Stomach (tissue), 9 donors: ENCODE results near the gene ETFA. TPM values are rescaled to one million over a fixed set of nuclear protein-coding genes. Genes with fewer than 3 reads are reported as not detected.

ENCODE experiments used
- DNase-seq, 2 donors: peaks; one replicate each; pipeline versions ENCODE4 v3.0.0 to v3.0.0-alpha.2; 2013 to 2019
- H3K27ac ChIP-seq, 5 donors: fragments of 200-600 bp in 4 of 5; sonication (generic) in 4 of 5; one replicate each; pipeline ENCODE4 v1.5.1; 2013 to 2019; ENCODE audit warnings: mild to moderate bottlenecking in 1 of 5, moderate library complexity in 1 of 5
- H3K27me3 ChIP-seq, 3 donors: fragments of 200-600 bp; sonication (generic); one replicate each; pipeline ENCODE4 v1.5.1; 2017 to 2019; ENCODE audit warnings: mixed run types in 1 of 3
- H3K36me3 ChIP-seq, 4 donors: fragments of 200-600 bp; sonication (generic); 1 replicate in 3 of 4; 2 replicates in 1 of 4; pipeline ENCODE4 v1.5.1; 2016 to 2019
- H3K4me1 ChIP-seq, 4 donors: fragments of 200-600 bp; sonication (generic); one replicate each; pipeline ENCODE4 v1.5.1; 2016 to 2019
- H3K4me3 ChIP-seq, 4 donors: fragments of 200-600 bp; sonication (generic) in 3 of 4; one replicate each; pipeline ENCODE4 v1.5.1; 2016 to 2019; ENCODE audit warnings: mild to moderate bottlenecking in 1 of 4
- H3K9me3 ChIP-seq, 4 donors: fragments of 200-600 bp; sonication (generic); one replicate each; pipeline ENCODE4 v1.5.1; 2016 to 2019
- CTCF ChIP-seq, 7 experiments: fragments of 450-650 bp in 4 of 7; fragments of 200-600 bp in 3 of 7; sonication (generic) in 3 of 7; IDR thresholded peaks; one replicate each; pipeline ENCODE4 v1.5.1; 2016 to 2019; ENCODE audit warnings: antibody characterized with exemption in 7 of 7, control low read depth in 2 of 7, mild to moderate bottlenecking in 1 of 7
- EP300 ChIP-seq: sonication (generic); formaldehyde crosslinking; IDR thresholded peaks from one replicate; pipeline ENCODE4 v1.6.1; 2017; ENCODE audit warnings: antibody characterized with exemption
- POLR2A ChIP-seq, 4 donors: fragments of 450-650 bp; IDR thresholded peaks; one replicate each; pipeline ENCODE4 v1.6.1; 2016; ENCODE audit warnings: antibody characterized with exemption in 4 of 4, control low read depth in 2 of 4, mild to moderate bottlenecking in 1 of 4, moderate library complexity in 1 of 4
- POLR2AphosphoS5 ChIP-seq, 3 donors: sonication (generic); formaldehyde crosslinking; IDR thresholded peaks; one replicate each; pipeline ENCODE4 v1.6.1; 2016; ENCODE audit warnings: antibody characterized with exemption in 3 of 3
- WGBS, 5 donors: extraction: QIAGEN DNeasy Blood & Tissue Kit in 3 of 5; methylation state at CpG; one replicate each; pipeline versions ENCODE4 v1.1.5 to v1.1.7; 2013 to 2018; 5-methylcytosine and 5-hydroxymethylcytosine counted together
- intact Hi-C: fragments of 100-400 bp; cut with DNase I; formaldehyde crosslinking; loops from one replicate; pipeline ENCODE4 v1.15.1; 2023; ENCODE audit warnings: low total_unique reads
- polyA plus RNA-seq, 3 donors: library from polyadenylated mRNA; stranded (reverse); fragments of 200-250 nt; gene quantifications; one replicate each; pipeline ENCODE4 v1.2.3, GENCODE V29; 2013
- total RNA-seq, 5 donors: library from RNA; depleted of rRNA; stranded (reverse); fragments of >200 nt; gene quantifications; one replicate each; pipeline versions ENCODE4 v1.1.0 to v1.2.3, GENCODE V29; 2014 to 2016
- donor health status: healthy with polysubstance abuse.
- donor health status: Bipolar disorder and iron deficiency.
- donor health status: healthy.

ETFA gene
- total and polyA plus RNA-seq, 8 donors, result 68.2 to 304 (median 109) TPM

- Histone ChIP-seq H3K9me3 (no peaks in the 10 kb centered on the region), H3K36me3 (no peaks in the 10 kb centered on the region), H3K4me3 (no peak overlapping the region), H3K27ac (no peak overlapping the region), H3K4me1 (peaks cover 0 to 3% (median 0%) of the 10 kb centered on the region in 4 donors), H3K27me3 (peaks cover 0 to 53% (median 18%) of the 10 kb centered on the region in 3 donors)
- intact Hi-C loops, result no loop called here
- TF ChIP-seq EP300, result no peak
- TF ChIP-seq CTCF (IDR thresholded peaks at IDR 0.05), result no peak
- no peak for TF ChIP-seq POLR2AphosphoS5 (IDR thresholded peaks at IDR 0.05)
- no peak for TF ChIP-seq POLR2A (IDR thresholded peaks at IDR 0.05)
- no peak for DNase-seq
- WGBS, 5 donors, result 52 to 66% (median 59%) methylated on average over 12 to 15 of the region's 15 CpGs
Measured at GRCh38 chr15:76177491-76178040, 133.7 kb downstream of the ETFA start.

GRCh38 chr15:76176487-76177085, 134.7 kb downstream of the ETFA start:
- TF ChIP-seq EP300 (no peak), CTCF (IDR thresholded peaks at IDR 0.05) (no peak), POLR2AphosphoS5 (IDR thresholded peaks at IDR 0.05) (no peak), POLR2A (IDR thresholded peaks at IDR 0.05) (no peak)
- Histone ChIP-seq H3K27ac (no peak overlapping the region), H3K27me3 (peaks cover 0 to 53% (median 18%) of the 10 kb centered on the region in 3 donors), H3K36me3 (no peaks in the 10 kb centered on the region), H3K4me1 (peaks cover 0 to 3% (median 0%) of the 10 kb centered on the region in 4 donors), H3K4me3 (no peak overlapping the region), H3K9me3 (no peaks in the 10 kb centered on the region)
- DNase-seq, result no peak
- intact Hi-C loops, result no loop called here
- WGBS, 5 donors, result 88 to 94% (median 92%) methylated on average over 15 of the region's 15 CpGs

- WGBS, 5 donors, result 90 to 100% (median 96%) methylated on average over 6 to 10 of the region's 10 CpGs
- Histone ChIP-seq H3K9me3 (no peaks in the 10 kb centered on the region), H3K27ac (no peak overlapping the region), H3K36me3 (no peaks in the 10 kb centered on the region), H3K4me3 (no peak overlapping the region), H3K27me3 (peaks cover 0 to 50% (median 18%) of the 10 kb centered on the region in 3 donors), H3K4me1 (peaks cover 0 to 3% (median 0%) of the 10 kb centered on the region in 4 donors)
- no peak for DNase-seq
- TF ChIP-seq CTCF (IDR thresholded peaks at IDR 0.05) (no peak), POLR2AphosphoS5 (IDR thresholded peaks at IDR 0.05) (no peak), POLR2A (IDR thresholded peaks at IDR 0.05) (no peak), EP300 (no peak)
- intact Hi-C loops, result no loop called here
Measured at GRCh38 chr15:76176059-76176458, 135.2 kb downstream of the ETFA start.

GRCh38 chr15:76175442-76175841, 135.8 kb downstream of the ETFA start:
- DNase-seq, result no peak
- Histone ChIP-seq H3K27ac (no peak overlapping the region), H3K9me3 (no peaks in the 10 kb centered on the region), H3K27me3 (peaks cover 0 to 46% (median 18%) of the 10 kb centered on the region in 3 donors), H3K4me1 (peaks cover 0 to 3% (median 0%) of the 10 kb centered on the region in 4 donors), H3K36me3 (no peaks in the 10 kb centered on the region), H3K4me3 (no peak overlapping the region)
- TF ChIP-seq POLR2A (IDR thresholded peaks at IDR 0.05), result no peak
- TF ChIP-seq CTCF (IDR thresholded peaks at IDR 0.05), result no peak
- TF ChIP-seq EP300, result no peak
- TF ChIP-seq POLR2AphosphoS5 (IDR thresholded peaks at IDR 0.05), result no peak
- intact Hi-C loops, result no loop called here
- 87 to 94% (median 90%) methylated on average over 8 of the region's 8 CpGs for WGBS, 5 donors
